Brain microvascular endothelial cell (primary cell): Measurements from ENCODE around the gene CASP2.

Source experiments
- DNase-seq: peaks from one replicate; pipeline ENCODE4 v3.0.0-alpha.2; 2020
- H3K27ac ChIP-seq: fragments of 250-450 bp; sonication (Bioruptor Pico); 2 replicates; pipeline ENCODE4 v1.5.1; 2020; ENCODE audit warnings: mild to moderate bottlenecking, moderate library complexity
- H3K27me3 ChIP-seq: fragments of 250-450 bp; sonication (Bioruptor Pico); replicated peaks from 2 replicates; pipeline ENCODE4 v1.5.1; 2020; ENCODE audit warnings: mild to moderate bottlenecking
- H3K36me3 ChIP-seq: fragments of 250-450 bp; sonication (Bioruptor Pico); replicated peaks from 2 replicates; pipeline ENCODE4 v1.5.1; 2020; ENCODE audit warnings: mild to moderate bottlenecking
- H3K4me3 ChIP-seq: 2 replicates; pipeline ENCODE4 v1.5.1; 2011; ENCODE audit warnings: low read depth, mild to moderate bottlenecking, control low read depth, low read length, moderate library complexity
- in situ Hi-C: cut with HindIII; loops from 2 replicates; pipeline ENCODE4 v1.10.0; 2017; ENCODE audit warnings: low sequenced_read_pairs, low pct_ligation_motif_present
- TF ChIP-seq, protein P1 (sequence below): IDR thresholded peaks from 2 replicates; pipeline ENCODE4 v1.5.1; 2011; ENCODE audit warnings: low read depth, mild to moderate bottlenecking, moderate library complexity, low read length, control low read depth, inconsistent platforms; ENCODE audit errors: missing control alignments

CASP2 gene

DNA sequence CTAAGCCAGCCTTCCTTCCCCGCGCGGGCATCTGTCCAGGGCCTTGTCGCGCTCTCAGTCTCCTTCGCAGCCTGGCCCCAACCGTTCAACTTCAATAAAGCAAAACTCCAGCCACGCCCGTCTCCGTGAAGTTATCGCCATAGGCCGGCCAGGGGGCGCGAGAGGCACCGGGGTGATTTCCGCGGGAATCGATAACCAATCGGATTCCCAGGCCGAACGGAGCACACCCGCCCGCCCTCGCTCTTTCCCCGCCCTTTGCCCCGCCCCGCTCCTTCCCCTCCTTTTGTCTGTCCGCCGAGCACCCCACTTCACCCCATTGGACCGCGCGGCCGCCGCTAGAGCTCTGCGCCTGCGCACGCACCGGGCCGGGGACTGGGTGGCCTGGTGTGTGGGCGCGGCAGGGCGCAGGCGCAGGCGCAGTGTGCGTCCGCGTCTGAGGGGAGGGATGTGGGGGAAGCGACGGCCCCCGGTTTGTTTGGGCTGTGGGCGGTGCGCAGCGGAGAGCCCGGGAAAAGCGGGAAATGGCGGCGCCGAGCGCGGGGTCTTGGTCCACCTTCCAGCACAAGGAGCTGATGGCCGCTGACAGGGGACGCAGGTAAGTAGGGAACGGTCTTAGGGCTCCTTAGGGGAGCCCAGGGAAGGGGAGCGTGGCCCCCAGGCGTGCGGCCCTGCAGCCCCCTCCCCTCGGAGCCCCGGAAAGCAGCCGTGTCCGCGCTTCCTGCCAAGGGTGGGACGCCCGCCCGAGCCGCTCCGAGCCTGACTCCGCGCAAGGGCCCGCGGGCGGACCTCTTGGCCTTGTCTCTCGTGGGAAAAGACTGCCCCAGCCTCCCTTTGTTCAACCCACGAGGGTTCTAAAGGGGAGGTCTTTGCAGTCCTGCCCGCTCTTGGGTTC, at the start of gene CASP2:
CASP2 (plus strand) TSS at position 417 of the 892 bp plus-strand sequence; CDS start at position 522, 105 bp downstream.
- Histone ChIP-seq H3K36me3 (peaks cover 7% of the 10 kb centered on the region), H3K4me3 (peak within 1 kb of the TSS; percentile 87), H3K27me3 (no peaks in the 10 kb centered on the region), H3K27ac (peak within 1 kb of the TSS; percentile 93)
- in situ Hi-C loops, result no loop called here
- DNase-seq, result peak; percentile 94
- TF ChIP-seq, protein P1, sequence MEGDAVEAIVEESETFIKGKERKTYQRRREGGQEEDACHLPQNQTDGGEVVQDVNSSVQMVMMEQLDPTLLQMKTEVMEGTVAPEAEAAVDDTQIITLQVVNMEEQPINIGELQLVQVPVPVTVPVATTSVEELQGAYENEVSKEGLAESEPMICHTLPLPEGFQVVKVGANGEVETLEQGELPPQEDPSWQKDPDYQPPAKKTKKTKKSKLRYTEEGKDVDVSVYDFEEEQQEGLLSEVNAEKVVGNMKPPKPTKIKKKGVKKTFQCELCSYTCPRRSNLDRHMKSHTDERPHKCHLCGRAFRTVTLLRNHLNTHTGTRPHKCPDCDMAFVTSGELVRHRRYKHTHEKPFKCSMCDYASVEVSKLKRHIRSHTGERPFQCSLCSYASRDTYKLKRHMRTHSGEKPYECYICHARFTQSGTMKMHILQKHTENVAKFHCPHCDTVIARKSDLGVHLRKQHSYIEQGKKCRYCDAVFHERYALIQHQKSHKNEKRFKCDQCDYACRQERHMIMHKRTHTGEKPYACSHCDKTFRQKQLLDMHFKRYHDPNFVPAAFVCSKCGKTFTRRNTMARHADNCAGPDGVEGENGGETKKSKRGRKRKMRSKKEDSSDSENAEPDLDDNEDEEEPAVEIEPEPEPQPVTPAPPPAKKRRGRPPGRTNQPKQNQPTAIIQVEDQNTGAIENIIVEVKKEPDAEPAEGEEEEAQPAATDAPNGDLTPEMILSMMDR, result peak; percentile 49

DNA sequence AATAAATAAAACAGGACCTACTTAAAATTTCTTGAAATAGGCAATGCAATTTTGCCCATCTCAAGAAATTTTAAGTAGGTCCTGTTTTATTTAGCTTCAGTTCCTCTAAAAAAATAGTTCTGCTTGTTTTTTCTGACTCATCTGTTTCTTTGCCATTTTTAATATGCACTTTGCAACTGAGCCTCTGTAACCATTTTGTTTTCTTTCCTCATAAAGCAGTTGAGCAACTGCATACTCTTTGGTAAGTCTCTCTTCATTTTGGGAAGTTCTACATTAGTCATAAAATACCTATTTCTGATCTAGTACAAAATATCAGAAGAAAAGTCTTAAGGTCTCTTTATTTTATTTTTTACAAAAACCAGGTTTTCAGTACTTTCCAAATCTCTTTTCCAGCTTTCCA, 48.3 kb upstream of the CASP2 start:
- TF ChIP-seq, protein P1, result no peak
- in situ Hi-C loops, result no loop called here
- DNase-seq, result no peak
- peak overlapping the region; percentile 70 for H3K27ac ChIP-seq
- no peaks in the 10 kb centered on the region for H3K27me3 ChIP-seq
- H3K4me3 ChIP-seq, result no peak overlapping the region
- H3K36me3 ChIP-seq, result no peaks in the 10 kb centered on the region

DNA sequence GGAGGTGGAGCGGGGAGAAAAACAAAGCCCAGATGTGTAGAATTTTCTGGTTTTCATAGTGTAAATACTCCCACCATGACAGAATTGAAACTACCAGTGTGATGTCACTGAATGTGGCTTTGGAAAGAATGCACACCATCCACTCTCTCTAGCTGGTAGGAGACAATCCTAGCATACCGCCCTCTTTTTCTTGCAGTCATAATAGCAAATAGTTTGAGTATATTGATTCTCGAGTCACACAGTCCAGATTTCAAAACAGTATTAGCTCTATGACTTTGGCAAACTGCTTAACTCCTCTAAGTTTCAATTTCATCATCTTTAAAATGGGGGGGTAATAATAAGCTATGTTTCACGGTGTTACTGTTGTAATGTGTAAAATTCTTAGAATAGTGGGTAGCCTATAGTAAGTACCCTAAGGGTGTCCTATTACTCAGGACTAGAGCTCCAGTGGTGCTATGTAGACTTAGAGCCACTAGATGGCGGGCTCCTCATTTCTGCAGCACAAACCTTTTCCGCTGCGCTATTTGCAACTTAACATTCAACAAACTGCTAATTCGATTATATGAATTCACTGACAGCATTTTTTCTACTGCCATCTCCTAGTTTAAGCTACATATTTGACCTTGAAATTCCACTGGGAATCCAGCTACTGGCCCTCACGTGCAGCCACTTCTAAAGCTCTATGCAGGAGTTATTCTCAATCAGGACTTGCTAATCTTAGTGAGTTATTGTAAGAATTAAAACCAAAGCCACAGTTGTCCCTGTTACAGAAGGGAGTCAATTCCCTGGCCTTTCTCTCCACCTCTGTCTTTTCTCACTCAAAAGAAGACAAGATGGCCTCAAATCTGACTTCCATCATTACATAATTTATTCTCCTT, 47.6 kb upstream of the CASP2 start:
- Histone ChIP-seq H3K27me3 (no peaks in the 10 kb centered on the region), H3K36me3 (no peaks in the 10 kb centered on the region), H3K4me3 (no peak overlapping the region), H3K27ac (peak overlapping the region; percentile 70)
- in situ Hi-C loops, result no loop called here
- TF ChIP-seq, protein P1, result peak; percentile 88
- DNase-seq, result peak; percentile 89

DNA sequence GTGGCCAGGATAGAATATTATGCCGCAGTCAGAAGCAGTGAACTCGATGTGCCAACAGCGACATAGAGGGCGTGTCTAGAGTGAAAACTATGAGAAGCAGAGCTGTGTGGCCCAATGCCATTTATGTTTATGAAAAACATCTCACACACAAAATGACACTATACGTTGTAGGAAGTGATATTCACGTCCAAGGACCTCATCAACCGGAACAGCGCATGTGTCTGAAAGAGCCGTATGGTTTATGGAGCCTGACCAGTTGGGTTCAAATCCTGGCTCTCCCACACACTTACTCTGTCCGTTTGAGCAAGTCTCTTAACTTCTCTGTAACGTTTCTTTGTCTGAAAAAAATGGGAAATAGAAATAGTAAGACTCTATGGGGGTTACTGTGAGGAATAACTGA, 45.8 kb upstream of the CASP2 start:
- in situ Hi-C loops, result no loop called here
- DNase-seq, result no peak
- Histone ChIP-seq H3K27ac (no peak overlapping the region), H3K4me3 (no peak overlapping the region), H3K27me3 (no peaks in the 10 kb centered on the region), H3K36me3 (no peaks in the 10 kb centered on the region)
- TF ChIP-seq, protein P1, result no peak

DNA sequence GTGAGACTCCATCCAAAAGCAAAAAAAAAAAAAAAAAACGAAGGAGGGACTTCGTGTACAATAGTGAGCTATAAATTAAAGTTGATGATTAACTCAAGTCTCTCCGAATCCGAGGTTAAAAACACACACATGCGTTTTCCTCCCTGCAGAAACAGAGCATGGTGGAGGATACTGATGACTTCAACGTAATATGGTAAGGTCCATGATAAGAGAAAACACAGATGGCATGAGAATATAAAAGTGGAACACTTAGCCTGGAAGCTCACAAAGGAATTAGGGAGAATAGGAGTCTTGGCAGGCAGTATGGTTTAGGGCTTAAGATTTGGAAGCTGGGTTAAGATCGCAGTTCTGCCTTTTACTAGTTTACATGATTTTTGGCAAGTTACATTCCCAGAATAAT, 45.0 kb upstream of the CASP2 start:
- no peak for DNase-seq
- Histone ChIP-seq H3K36me3 (no peaks in the 10 kb centered on the region), H3K27me3 (no peaks in the 10 kb centered on the region), H3K27ac (no peak overlapping the region), H3K4me3 (no peak overlapping the region)
- TF ChIP-seq, protein P1, result no peak
- in situ Hi-C loops, result no loop called here
